ENCODE data around the gene NKAP.

DNA sequence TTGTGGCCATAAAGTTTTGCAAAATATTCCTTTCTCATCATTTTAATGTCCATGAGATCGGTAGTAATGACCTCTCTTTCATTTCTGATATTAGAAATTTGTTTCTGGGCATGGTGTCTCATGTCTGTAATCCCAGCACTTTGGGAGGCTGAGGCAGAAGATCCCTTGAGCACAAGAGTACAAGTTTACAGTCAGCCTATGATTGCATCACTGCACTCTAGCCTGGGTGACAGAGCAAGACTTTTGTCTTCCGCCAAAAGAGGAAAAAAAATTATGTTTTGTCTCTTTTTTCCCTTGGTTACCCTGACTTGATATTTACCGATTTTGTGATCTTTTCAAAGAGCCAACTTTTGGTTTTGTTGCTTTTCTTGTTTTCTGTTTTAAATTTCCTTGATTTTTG, 10.8 kb upstream of the NKAP start:
- TF ChIP-seq POLR2AphosphoS5 (IDR thresholded peaks at IDR 0.05): no peak
- no peak for TF ChIP-seq POLR2A (IDR thresholded peaks at IDR 0.05)

Measured in spleen (tissue), 3 donors.